GM12878 (cell line): Measurements from ENCODE around the gene ANGPTL2.

Experiments used
- POLR2AphosphoS5 ChIP-seq: IDR thresholded peaks from 2 replicates; pipeline ENCODE4 v1.6.1; 2011; ENCODE audit warnings: mild to moderate bottlenecking, low read length, inconsistent platforms
- SUZ12 ChIP-seq: fragments of 200-600 bp; sonication (generic); IDR thresholded peaks from one replicate; pipeline ENCODE4 v1.6.1; 2018; ENCODE audit warnings: antibody characterized with exemption, mild to moderate bottlenecking; ENCODE audit not compliant: unreplicated experiment
- ZNF274 ChIP-seq: IDR thresholded peaks from one replicate; pipeline ENCODE4 v1.8.0; 2011; ENCODE audit not compliant: insufficient read length, insufficient read depth
- TF ChIP-seq, protein P1 (sequence below), 3 experiments: IDR thresholded peaks in 2 of 3; conservative IDR thresholded peaks in 1 of 3; 2 replicates each; pipeline ENCODE4 v1.5.1; 2011; ENCODE audit warnings: low read depth in 3 of 3, low read length in 3 of 3, mild to moderate bottlenecking in 3 of 3, control low read depth in 2 of 3, moderate library complexity in 2 of 3, inconsistent platforms in 1 of 3, mixed read lengths in 1 of 3; ENCODE audit not compliant: control insufficient read depth in 2 of 3, insufficient read depth in 1 of 3; ENCODE audit errors: extremely low read depth in 1 of 3

DNA sequence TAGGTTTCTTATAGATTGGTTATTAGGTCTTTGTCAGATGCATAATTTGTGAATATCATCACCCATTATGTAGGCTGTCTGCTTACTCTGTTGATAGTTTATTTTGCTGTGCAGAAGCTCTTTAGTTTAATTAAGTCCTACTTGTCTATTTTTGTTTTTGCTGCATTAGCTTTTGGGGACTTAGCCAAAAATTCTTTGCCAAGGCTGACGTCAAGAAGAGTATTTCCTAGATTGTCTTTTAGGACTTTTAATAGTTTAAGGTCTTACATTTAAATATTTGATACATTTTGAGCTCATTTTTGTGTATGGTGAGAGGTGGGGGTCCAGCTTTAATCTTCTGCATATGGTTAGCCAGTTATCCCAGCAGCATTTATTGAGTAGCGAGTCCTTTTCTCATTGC is 24.8 kb upstream of the ANGPTL2 start:
- TF ChIP-seq, protein P1, sequence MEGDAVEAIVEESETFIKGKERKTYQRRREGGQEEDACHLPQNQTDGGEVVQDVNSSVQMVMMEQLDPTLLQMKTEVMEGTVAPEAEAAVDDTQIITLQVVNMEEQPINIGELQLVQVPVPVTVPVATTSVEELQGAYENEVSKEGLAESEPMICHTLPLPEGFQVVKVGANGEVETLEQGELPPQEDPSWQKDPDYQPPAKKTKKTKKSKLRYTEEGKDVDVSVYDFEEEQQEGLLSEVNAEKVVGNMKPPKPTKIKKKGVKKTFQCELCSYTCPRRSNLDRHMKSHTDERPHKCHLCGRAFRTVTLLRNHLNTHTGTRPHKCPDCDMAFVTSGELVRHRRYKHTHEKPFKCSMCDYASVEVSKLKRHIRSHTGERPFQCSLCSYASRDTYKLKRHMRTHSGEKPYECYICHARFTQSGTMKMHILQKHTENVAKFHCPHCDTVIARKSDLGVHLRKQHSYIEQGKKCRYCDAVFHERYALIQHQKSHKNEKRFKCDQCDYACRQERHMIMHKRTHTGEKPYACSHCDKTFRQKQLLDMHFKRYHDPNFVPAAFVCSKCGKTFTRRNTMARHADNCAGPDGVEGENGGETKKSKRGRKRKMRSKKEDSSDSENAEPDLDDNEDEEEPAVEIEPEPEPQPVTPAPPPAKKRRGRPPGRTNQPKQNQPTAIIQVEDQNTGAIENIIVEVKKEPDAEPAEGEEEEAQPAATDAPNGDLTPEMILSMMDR (IDR thresholded peaks at IDR 0.05 in 2 of 3, conservative IDR thresholded peaks at IDR 0.05 in 1 of 3; ENCODE audit: control insufficient read depth in 2 of 3, extremely low read depth in 1 of 3, insufficient read depth in 1 of 3, low read depth in 3 of 3, low read length in 3 of 3), result no peak
- no peak for TF ChIP-seq POLR2AphosphoS5
- TF ChIP-seq ZNF274, result no peak
- TF ChIP-seq SUZ12, result no peak
